Right lung (tissue), 5 donors: Measurements from ENCODE around the gene SWT1. TPM values are rescaled to one million over a fixed set of nuclear protein-coding genes. Genes with fewer than 3 reads are reported as not detected.
A peak's percentile ranks its signal among the peaks of the same experiment; 100 is the strongest.

Experiments used
- DNase-seq, 2 donors: peaks; one replicate each; pipeline ENCODE4 v3.0.0-alpha.2; 2013
- polyA plus RNA-seq, 5 donors: library from polyadenylated mRNA; unstranded; fragments of 120-200 nt; gene quantifications; one replicate each; pipeline versions ENCODE4 v1.2.1 to v1.2.3, GENCODE V29; 2013; ENCODE audit warnings: inconsistent platforms in 1 of 5, low replicate concordance in 1 of 5; ENCODE audit not compliant: insufficient read length in 5 of 5, insufficient read depth in 1 of 5

Gene SWT1
- polyA plus RNA-seq, 5 donors = 6.6 to 12.5 (median 9.5) TPM

- DNase-seq = no peak
Observed at GRCh38 chr1:185284533-185285276, 127.7 kb downstream of the SWT1 start.

- DNase-seq = no peak
Observed at GRCh38 chr1:185287451-185287850, 130.5 kb downstream of the SWT1 start.

- DNase-seq = no peak
Observed at GRCh38 chr1:185288435-185288834, 131.5 kb downstream of the SWT1 start.

GRCh38 chr1:185289880-185290279 is 132.9 kb downstream of the SWT1 start:
- DNase-seq = no peak

GRCh38 chr1:185291159-185291558 is 134.2 kb downstream of the SWT1 start:
- no peak for DNase-seq

GRCh38 chr1:185291652-185292051 is 134.7 kb downstream of the SWT1 start:
- no peak for DNase-seq

- DNase-seq = no peak
Observed at GRCh38 chr1:185292237-185292636, 135.3 kb downstream of the SWT1 start.

GRCh38 chr1:185293967-185294542 is 137.1 kb downstream of the SWT1 start:
- DNase-seq = no peak

- DNase-seq = no peak
Observed at GRCh38 chr1:185295091-185295490, 138.1 kb downstream of the SWT1 start.

- DNase-seq = no peak
Observed at GRCh38 chr1:185297982-185298381, 141.0 kb downstream of the SWT1 start.

- DNase-seq = no peak
Observed at GRCh38 chr1:185300152-185300551, 143.2 kb downstream of the SWT1 start.

- no peak for DNase-seq
Observed at GRCh38 chr1:185305419-185305818, 148.5 kb downstream of the SWT1 start.

GRCh38 chr1:185308126-185308525 is 151.2 kb downstream of the SWT1 start:
- no peak for DNase-seq

GRCh38 chr1:185309566-185309965 is 152.6 kb downstream of the SWT1 start:
- no peak for DNase-seq

- DNase-seq = no peak
Observed at GRCh38 chr1:185311589-185312225, 154.7 kb downstream of the SWT1 start.

GRCh38 chr1:185312361-185313138 is 155.6 kb downstream of the SWT1 start:
- DNase-seq = no peak

GRCh38 chr1:185314411-185314810 is 157.4 kb downstream of the SWT1 start:
- no peak for DNase-seq

GRCh38 chr1:185315445-185316071 is 158.6 kb downstream of the SWT1 start:
- no peak for DNase-seq

GRCh38 chr1:185316163-185317033 is 159.4 kb downstream of the SWT1 start:
- peak; percentile 92 to 93 for DNase-seq

- DNase-seq = peak; percentile 95
Observed at GRCh38 chr1:185317034-185317885, 160.3 kb downstream of the SWT1 start, which contains the start of gene IVNS1ABP. TSS of gene IVNS1ABP (minus strand) at chr1:185317243. CDS start at chr1:185309493, 7,750 bp downstream.
